Right lung (tissue), 5 donors: ENCODE results near the gene RAB6B. TPM values are rescaled to one million over a fixed set of nuclear protein-coding genes. Genes with fewer than 3 reads are reported as not detected.

Experiments used
- DNase-seq, 2 donors: peaks; one replicate each; pipeline ENCODE4 v3.0.0-alpha.2; 2013
- polyA plus RNA-seq, 5 donors: library from polyadenylated mRNA; unstranded; fragments of 120-200 nt; gene quantifications; one replicate each; pipeline versions ENCODE4 v1.2.1 to v1.2.3, GENCODE V29; 2013; ENCODE audit warnings: inconsistent platforms in 1 of 5, low replicate concordance in 1 of 5; ENCODE audit not compliant: insufficient read length in 5 of 5, insufficient read depth in 1 of 5

Gene RAB6B
- polyA plus RNA-seq, 5 donors: 6.2 to 7.7 (median 7.1) TPM

- DNase-seq: no peak
These were observed 118.8 kb downstream of the RAB6B start for GRCh38 chr3:133776794-133777438.

- no peak for DNase-seq
These were observed 119.8 kb downstream of the RAB6B start for GRCh38 chr3:133775835-133776234.

GRCh38 chr3:133775309-133775708 lies 120.4 kb downstream of the RAB6B start:
- DNase-seq: no peak

Other genes starting within 250 kb of the RAB6B start
- gene TOPBP1, start 233.9 kb downstream of the RAB6B start, polyA plus RNA-seq: 10 to 100 TPM; 29.7 to 51.5 (median 49.2) TPM
- 10 to 100 TPM in 1 of 5 donors, 1 to 10 TPM in 4; 3.7 to 65.3 (median 4.8) TPM for gene TF, start 149.5 kb downstream of the RAB6B start, polyA plus RNA-seq
- gene SRPRB, start 90.1 kb downstream of the RAB6B start, polyA plus RNA-seq: 10 to 100 TPM; 40.1 to 48.5 (median 43.7) TPM
- gene SLCO2A1, start 134.0 kb upstream of the RAB6B start, polyA plus RNA-seq: 10 to 100 TPM; 32.6 to 61.7 (median 52.8) TPM